ENCODE results near the gene CPEB3. TPM values are rescaled to one million over a fixed set of nuclear protein-coding genes. Genes with fewer than 3 reads are reported as not detected.

CPEB3 gene
- total and polyA plus RNA-seq, 8 donors: 1.3 to 11.2 (median 3.6) TPM

GRCh38 chr10:92054807-92055206, 236.1 kb downstream of the CPEB3 start:
- TF ChIP-seq CTCF (IDR thresholded peaks at IDR 0.05): no peak
- TF ChIP-seq EP300 (IDR thresholded peaks at IDR 0.05): no peak
- no peak for TF ChIP-seq POLR2AphosphoS5 (IDR thresholded peaks at IDR 0.05)
- no peak for TF ChIP-seq POLR2A (IDR thresholded peaks at IDR 0.05)
- DNase-seq: no peak
- no peaks in the 10 kb centered on the region for H3K27me3 ChIP-seq
- H3K36me3 ChIP-seq: peaks cover 0 to 40% (median 33%) of the 10 kb centered on the region in 4 donors
- peaks cover 0 to 4% (median 0%) of the 10 kb centered on the region in 4 donors for H3K4me1 ChIP-seq
- intact Hi-C loops (cut with DNase I; ENCODE audit: low total_unique reads): no loop called here
- no peaks in the 10 kb centered on the region for H3K9me3 ChIP-seq
- no peak overlapping the region for H3K27ac ChIP-seq
- H3K4me3 ChIP-seq: no peak overlapping the region

GRCh38 chr10:92052741-92053140, 238.1 kb downstream of the CPEB3 start:
- no peak overlapping the region for H3K27ac ChIP-seq
- H3K4me1 ChIP-seq: peaks cover 0 to 4% (median 0%) of the 10 kb centered on the region in 4 donors
- 77 to 84% (median 82%) methylated on average over 5 of the region's 5 CpGs for WGBS, 5 donors
- H3K4me3 ChIP-seq: no peak overlapping the region
- H3K36me3 ChIP-seq: peaks cover 0 to 39% (median 35%) of the 10 kb centered on the region in 4 donors
- no peaks in the 10 kb centered on the region for H3K27me3 ChIP-seq
- TF ChIP-seq EP300 (IDR thresholded peaks at IDR 0.05): no peak
- TF ChIP-seq CTCF (IDR thresholded peaks at IDR 0.05): no peak
- TF ChIP-seq POLR2A (IDR thresholded peaks at IDR 0.05): no peak
- TF ChIP-seq POLR2AphosphoS5 (IDR thresholded peaks at IDR 0.05): no peak
- DNase-seq: no peak
- H3K9me3 ChIP-seq: no peaks in the 10 kb centered on the region
- intact Hi-C loops (cut with DNase I; ENCODE audit: low total_unique reads): no loop called here

GRCh38 chr10:92052088-92052487, 238.8 kb downstream of the CPEB3 start:
- H3K9me3 ChIP-seq: no peaks in the 10 kb centered on the region
- DNase-seq: peak; percentile 24 to 59
- 61 to 76% (median 70%) methylated on average over 18 of the region's 18 CpGs for WGBS, 5 donors
- H3K27me3 ChIP-seq: no peaks in the 10 kb centered on the region
- H3K36me3 ChIP-seq: peaks cover 0 to 38% (median 32%) of the 10 kb centered on the region in 4 donors
- no peak overlapping the region for H3K27ac ChIP-seq
- intact Hi-C loops (cut with DNase I; ENCODE audit: low total_unique reads): no loop called here
- no peak overlapping the region for H3K4me3 ChIP-seq
- TF ChIP-seq EP300 (IDR thresholded peaks at IDR 0.05) (no peak), POLR2A (IDR thresholded peaks at IDR 0.05) (no peak), POLR2AphosphoS5 (IDR thresholded peaks at IDR 0.05) (no peak), CTCF (IDR thresholded peaks at IDR 0.05) (no peak)
- H3K4me1 ChIP-seq: no peaks in the 10 kb centered on the region

GRCh38 chr10:92047215-92047614, 243.7 kb downstream of the CPEB3 start:
- Histone ChIP-seq H3K9me3 (no peaks in the 10 kb centered on the region), H3K27me3 (no peaks in the 10 kb centered on the region), H3K4me1 (no peaks in the 10 kb centered on the region), H3K27ac (no peak overlapping the region), H3K4me3 (no peak overlapping the region), H3K36me3 (peaks cover 0 to 17% (median 12%) of the 10 kb centered on the region in 4 donors)
- intact Hi-C loops (cut with DNase I; ENCODE audit: low total_unique reads): no loop called here
- DNase-seq: no peak
- no peak for TF ChIP-seq EP300 (IDR thresholded peaks at IDR 0.05)
- no peak for TF ChIP-seq CTCF (IDR thresholded peaks at IDR 0.05)
- TF ChIP-seq POLR2AphosphoS5 (IDR thresholded peaks at IDR 0.05): no peak
- TF ChIP-seq POLR2A (IDR thresholded peaks at IDR 0.05): no peak

Data from stomach (tissue), 9 donors.